Mucosa of descending colon (tissue), 3 donors: ENCODE measurements around the gene AMACR. TPM values are rescaled to one million over a fixed set of nuclear protein-coding genes. Genes with fewer than 3 reads are reported as not detected.

Experiments used
- ATAC-seq: fragments of 200-7000 bp; cut with Tn5 transposase; one replicate; pipeline ENCODE4 v1.9.1; 2020; ENCODE audit warnings: mild to moderate bottlenecking, moderate library complexity
- DNase-seq, 3 donors: peaks; one replicate each; pipeline ENCODE4 v3.0.0-alpha.2; 2020
- H3K36me3 ChIP-seq: fragments of 200-600 bp; one replicate; pipeline ENCODE4 v1.8.0; 2021; ENCODE audit warnings: low read depth, mild to moderate bottlenecking
- H3K4me1 ChIP-seq: fragments of 200-600 bp; one replicate; pipeline ENCODE4 v1.8.0; 2021; ENCODE audit warnings: low read depth, mild to moderate bottlenecking
- H3K4me3 ChIP-seq: fragments of 200-600 bp; one replicate; pipeline ENCODE4 v1.8.0; 2021; ENCODE audit warnings: mild to moderate bottlenecking
- H3K9me3 ChIP-seq: fragments of 200-600 bp; one replicate; pipeline ENCODE4 v1.8.0; 2021; ENCODE audit warnings: mild to moderate bottlenecking
- intact Hi-C, 2 donors: fragments of 100-400 bp; cut with DNase I in 1 of 2; cut with micrococcal nuclease in 1 of 2; formaldehyde crosslinking; loops; one replicate each; pipeline versions ENCODE4 v1.11.0 to v1.11.1; 2022; cut with DNase I, micrococcal nuclease
- total RNA-seq, 3 donors: library from RNA; stranded (reverse); fragmentation: NEBNext Ultra II Directional in 2 of 3; extraction: Animal tissue kit (Norgen Biotek cat#: 25700) in 2 of 3; gene quantifications; one replicate each; pipeline versions ENCODE4 v1.2.1 to v1.2.4, GENCODE V29; 2021 to 2023
- TF ChIP-seq, protein P1 (sequence below): fragments of 200-600 bp; IDR thresholded peaks from one replicate; pipeline ENCODE4 v1.8.0; 2022; ENCODE audit warnings: antibody characterized with exemption, mild to moderate bottlenecking
- donor health status: DM: no; HTN: no; CAD: no; lungs with moderate emphysema.
- donor health status: DM: no; HTN: no; CAD: no.
- donor health status: DM: no; HTN: yes; CAD: no.

The AMACR gene
- total RNA-seq, 3 donors from 2014 or later: 36.3 to 111 (median 75.3) TPM

DNA sequence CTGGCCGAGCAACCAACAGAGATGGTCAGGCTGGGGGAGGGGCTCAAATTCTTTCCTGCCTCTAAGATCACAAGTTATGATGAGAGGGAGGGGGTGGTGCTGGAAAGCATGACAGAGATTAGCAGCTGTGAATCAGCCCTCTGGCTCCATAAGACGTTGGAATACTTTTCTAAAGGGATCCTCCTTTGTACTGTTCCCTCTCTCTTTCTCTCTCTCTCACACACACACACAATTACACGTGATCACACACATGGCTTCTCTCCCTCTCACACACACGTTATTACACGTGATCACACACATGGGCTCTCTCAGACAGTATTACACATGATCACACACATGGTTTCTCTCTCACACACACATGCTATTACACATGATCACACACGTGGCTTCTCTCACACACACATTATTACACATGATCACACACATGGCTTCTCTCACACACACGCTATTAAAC, 23.2 kb downstream of the AMACR start, which contains the start of gene SLC45A2:
Gene SLC45A2 (minus strand): TSS at position 23 of the 454 bp plus-strand sequence. CDS start 110 bp downstream, outside the sequence.
- H3K4me1 ChIP-seq: no peaks in the 10 kb centered on the region
- ATAC-seq (no peak), DNase-seq (no peak)
- H3K36me3 ChIP-seq: no peaks in the 10 kb centered on the region
- intact Hi-C loops: no loop called here
- TF ChIP-seq, protein P1, sequence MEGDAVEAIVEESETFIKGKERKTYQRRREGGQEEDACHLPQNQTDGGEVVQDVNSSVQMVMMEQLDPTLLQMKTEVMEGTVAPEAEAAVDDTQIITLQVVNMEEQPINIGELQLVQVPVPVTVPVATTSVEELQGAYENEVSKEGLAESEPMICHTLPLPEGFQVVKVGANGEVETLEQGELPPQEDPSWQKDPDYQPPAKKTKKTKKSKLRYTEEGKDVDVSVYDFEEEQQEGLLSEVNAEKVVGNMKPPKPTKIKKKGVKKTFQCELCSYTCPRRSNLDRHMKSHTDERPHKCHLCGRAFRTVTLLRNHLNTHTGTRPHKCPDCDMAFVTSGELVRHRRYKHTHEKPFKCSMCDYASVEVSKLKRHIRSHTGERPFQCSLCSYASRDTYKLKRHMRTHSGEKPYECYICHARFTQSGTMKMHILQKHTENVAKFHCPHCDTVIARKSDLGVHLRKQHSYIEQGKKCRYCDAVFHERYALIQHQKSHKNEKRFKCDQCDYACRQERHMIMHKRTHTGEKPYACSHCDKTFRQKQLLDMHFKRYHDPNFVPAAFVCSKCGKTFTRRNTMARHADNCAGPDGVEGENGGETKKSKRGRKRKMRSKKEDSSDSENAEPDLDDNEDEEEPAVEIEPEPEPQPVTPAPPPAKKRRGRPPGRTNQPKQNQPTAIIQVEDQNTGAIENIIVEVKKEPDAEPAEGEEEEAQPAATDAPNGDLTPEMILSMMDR: no peak
- H3K9me3 ChIP-seq: no peaks in the 10 kb centered on the region
- H3K4me3 ChIP-seq: no peak within 1 kb of the TSS

DNA sequence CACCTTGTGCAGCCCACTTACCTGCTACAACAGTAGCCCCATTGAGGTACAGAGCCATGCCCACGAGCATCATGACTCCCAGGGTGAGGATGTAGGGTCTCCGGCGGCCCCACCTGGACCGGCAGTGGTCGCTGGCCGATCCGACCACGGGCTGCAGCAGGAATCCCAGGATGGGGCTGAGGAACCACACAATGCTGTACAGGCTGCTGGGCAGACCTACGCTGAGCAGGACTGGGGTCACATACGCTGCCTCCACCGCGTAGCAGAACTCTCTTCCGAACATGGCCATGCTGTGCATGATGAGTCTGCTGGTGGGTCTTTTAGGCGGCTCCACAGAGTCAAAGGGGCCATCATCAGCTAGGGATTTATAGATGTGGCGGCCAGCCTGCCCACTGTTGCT, 23.7 kb downstream of the AMACR start:
- Histone ChIP-seq H3K36me3 (no peaks in the 10 kb centered on the region), H3K9me3 (no peaks in the 10 kb centered on the region), H3K4me1 (no peaks in the 10 kb centered on the region), H3K4me3 (no peak overlapping the region)
- DNase-seq (no peak), ATAC-seq (no peak)
- TF ChIP-seq, protein P1: no peak
- intact Hi-C loops: no loop called here

DNA sequence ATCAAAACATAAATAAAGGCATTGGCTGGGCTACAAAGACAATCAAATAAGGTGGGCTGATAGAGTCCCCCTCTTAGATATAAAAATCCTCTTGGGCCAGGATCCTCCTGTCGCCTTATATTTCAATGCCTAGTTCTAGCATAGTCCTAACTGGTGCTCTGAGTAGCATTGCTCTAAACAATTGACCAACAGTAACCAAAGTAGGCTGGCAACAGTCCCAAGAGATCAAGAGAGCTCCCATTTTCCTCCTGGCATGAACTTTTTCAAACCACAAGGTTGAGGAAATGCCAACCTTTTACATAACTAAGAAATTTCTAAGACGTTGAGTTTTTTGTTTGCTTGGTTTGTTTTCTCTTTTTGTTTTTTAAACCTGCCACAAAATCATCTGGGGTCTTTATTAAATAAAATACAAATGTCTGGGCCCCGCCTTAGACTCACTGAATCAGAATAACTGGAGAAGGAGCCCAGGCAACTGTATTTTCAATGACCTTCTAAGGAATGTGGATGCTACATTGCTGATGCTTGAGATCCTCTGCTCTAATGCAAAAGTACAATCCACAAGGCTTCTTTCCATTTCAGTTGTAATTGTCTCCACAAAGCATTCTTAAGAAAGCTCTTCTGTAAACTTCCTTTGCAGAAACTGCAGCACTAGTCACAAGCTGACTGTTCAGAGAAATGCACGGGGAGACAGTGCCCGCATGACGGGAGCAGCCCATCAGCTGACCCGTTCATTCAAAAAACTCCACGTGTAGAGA, 26.3 kb downstream of the AMACR start:
- intact Hi-C loops: no loop called here
- H3K9me3 ChIP-seq: no peaks in the 10 kb centered on the region
- no peak for ATAC-seq
- TF ChIP-seq, protein P1: no peak
- H3K36me3 ChIP-seq: no peaks in the 10 kb centered on the region
- H3K4me1 ChIP-seq: no peaks in the 10 kb centered on the region
- DNase-seq: no peak
- no peak overlapping the region for H3K4me3 ChIP-seq

DNA sequence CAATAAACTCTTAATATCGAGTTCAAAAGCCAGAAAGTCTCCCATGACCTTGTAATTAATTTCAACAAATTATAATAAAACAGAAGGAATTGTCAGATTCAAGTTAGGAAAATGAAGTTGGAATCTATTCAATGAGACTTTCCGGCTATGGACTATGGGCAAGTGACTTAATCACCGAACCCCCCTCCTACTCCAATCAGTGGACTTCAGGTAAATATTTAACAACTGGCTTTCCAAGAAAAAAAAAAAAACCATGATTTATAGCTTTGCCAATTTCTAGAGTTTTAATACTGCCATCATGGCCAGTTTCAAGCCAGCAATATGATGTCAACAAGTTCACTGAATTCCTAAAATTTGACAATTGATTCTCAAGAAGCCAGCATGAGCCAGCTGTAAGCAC, 27.8 kb downstream of the AMACR start:
- H3K9me3 ChIP-seq: no peaks in the 10 kb centered on the region
- ATAC-seq (no peak), DNase-seq (no peak)
- H3K4me1 ChIP-seq: no peaks in the 10 kb centered on the region
- no peaks in the 10 kb centered on the region for H3K36me3 ChIP-seq
- intact Hi-C loops: no loop called here
- no peak overlapping the region for H3K4me3 ChIP-seq
- TF ChIP-seq, protein P1: no peak

DNA sequence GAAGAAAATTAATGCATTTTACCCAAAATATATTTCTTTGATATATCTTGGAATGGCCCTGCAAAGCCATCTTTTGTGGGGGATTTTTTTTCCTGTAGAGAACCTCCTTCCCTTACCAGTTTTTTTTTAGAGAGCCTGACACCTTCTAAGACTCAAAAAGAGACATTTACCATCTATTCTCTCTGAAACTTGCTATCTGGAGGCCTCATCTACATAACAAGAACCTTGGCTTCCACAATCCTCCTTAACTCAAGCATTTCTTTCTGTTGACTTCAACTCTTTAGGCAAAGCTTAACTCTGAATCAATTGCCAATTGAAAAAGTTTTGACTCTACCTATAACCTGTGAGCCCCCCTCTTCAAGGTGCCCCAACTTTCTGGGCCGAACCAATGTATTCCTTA, 29.5 kb downstream of the AMACR start:
- intact Hi-C loops: no loop called here
- TF ChIP-seq, protein P1: no peak

More for the DNA sequence above, 29.5 kb downstream of the AMACR start:
- H3K4me3 ChIP-seq: no peak overlapping the region
- ATAC-seq: no peak
- H3K36me3 ChIP-seq: no peaks in the 10 kb centered on the region
- H3K9me3 ChIP-seq: no peaks in the 10 kb centered on the region
- H3K4me1 ChIP-seq: no peaks in the 10 kb centered on the region
- no peak for DNase-seq
